ENCODE results near the gene MAPK4.

MAPK4 gene

GRCh38 chr18:50624981-50625380 is 65.1 kb downstream of the MAPK4 start:
- no peak for DNase-seq (ENCODE audit: low read depth)

- no peak for DNase-seq (ENCODE audit: low read depth)
These were observed 66.4 kb downstream of the MAPK4 start for GRCh38 chr18:50626317-50626716.

- no peak for DNase-seq (ENCODE audit: low read depth)
These were observed 68.0 kb downstream of the MAPK4 start for GRCh38 chr18:50627594-50628532.

GRCh38 chr18:50628533-50628905 is 68.6 kb downstream of the MAPK4 start:
- no peak for DNase-seq (ENCODE audit: low read depth)

- no peak for DNase-seq (ENCODE audit: low read depth)
These were observed 69.3 kb downstream of the MAPK4 start for GRCh38 chr18:50629148-50629631.

- no peak for DNase-seq (ENCODE audit: low read depth)
These were observed 71.0 kb downstream of the MAPK4 start for GRCh38 chr18:50630895-50631294.

GRCh38 chr18:50632895-50633515 is 73.1 kb downstream of the MAPK4 start:
- no peak for DNase-seq (ENCODE audit: low read depth)

GRCh38 chr18:50633992-50634391 is 74.1 kb downstream of the MAPK4 start:
- no peak for DNase-seq (ENCODE audit: low read depth)

- no peak for DNase-seq (ENCODE audit: low read depth)
These were observed 76.6 kb downstream of the MAPK4 start for GRCh38 chr18:50636366-50637057.

- DNase-seq (ENCODE audit: low read depth): no peak
These were observed 78.4 kb downstream of the MAPK4 start for GRCh38 chr18:50638016-50638883.

GRCh38 chr18:50638884-50639420 is 79.1 kb downstream of the MAPK4 start:
- no peak for DNase-seq (ENCODE audit: low read depth)

- DNase-seq (ENCODE audit: low read depth): no peak
These were observed 79.8 kb downstream of the MAPK4 start for GRCh38 chr18:50639711-50640110.

- no peak for DNase-seq (ENCODE audit: low read depth)
These were observed 82.6 kb downstream of the MAPK4 start for GRCh38 chr18:50642439-50642838.

- DNase-seq (ENCODE audit: low read depth): no peak
These were observed 84.3 kb downstream of the MAPK4 start for GRCh38 chr18:50644146-50644545.

- no peak for DNase-seq (ENCODE audit: low read depth)
These were observed 84.9 kb downstream of the MAPK4 start for GRCh38 chr18:50644807-50645206.

- DNase-seq (ENCODE audit: low read depth): no peak
These were observed 87.3 kb downstream of the MAPK4 start for GRCh38 chr18:50647237-50647636.

GRCh38 chr18:50647792-50648191 is 87.9 kb downstream of the MAPK4 start:
- no peak for DNase-seq (ENCODE audit: low read depth)

- DNase-seq (ENCODE audit: low read depth): no peak
These were observed 89.9 kb downstream of the MAPK4 start for GRCh38 chr18:50649821-50650220.

GRCh38 chr18:50651334-50651733 is 91.4 kb downstream of the MAPK4 start:
- no peak for DNase-seq (ENCODE audit: low read depth)

- no peak for DNase-seq (ENCODE audit: low read depth)
These were observed 93.7 kb downstream of the MAPK4 start for GRCh38 chr18:50653402-50654093.

- no peak for DNase-seq (ENCODE audit: low read depth)
These were observed 94.3 kb downstream of the MAPK4 start for GRCh38 chr18:50654211-50654610.
